Epidermal melanocyte (primary cell): ENCODE measurements around the gene LYZL4.

Experiments
- DNase-seq: peaks from one replicate; pipeline ENCODE4 v3.0.0; 2011; ENCODE audit warnings: low spot score; ENCODE audit not compliant: insufficient read length

LYZL4 gene

GRCh38 chr3:42410370-42411131, at the start of gene LYZL4:
Gene LYZL4 (minus strand): TSS chr3:42410610. CDS start chr3:42407251, 3,359 bp downstream.
- no peak for DNase-seq

GRCh38 chr3:42459151-42459550, 48.7 kb upstream of the LYZL4 start:
- DNase-seq: no peak

- DNase-seq: no peak
Observed at GRCh38 chr3:42456211-42456610, 45.8 kb upstream of the LYZL4 start.

- no peak for DNase-seq
Observed at GRCh38 chr3:42451546-42452230, 41.3 kb upstream of the LYZL4 start.

GRCh38 chr3:42451116-42451515, 40.7 kb upstream of the LYZL4 start:
- no peak for DNase-seq

GRCh38 chr3:42450567-42450966, 40.2 kb upstream of the LYZL4 start:
- no peak for DNase-seq

- no peak for DNase-seq
Observed at GRCh38 chr3:42447481-42447880, 37.1 kb upstream of the LYZL4 start.

- DNase-seq: no peak
Observed at GRCh38 chr3:42446111-42447050, 36.0 kb upstream of the LYZL4 start.

GRCh38 chr3:42443819-42444436, 33.5 kb upstream of the LYZL4 start:
- peak; percentile 79 for DNase-seq

- DNase-seq: no peak
Observed at GRCh38 chr3:42443292-42443691, 32.9 kb upstream of the LYZL4 start.

GRCh38 chr3:42442640-42443039, 32.2 kb upstream of the LYZL4 start:
- no peak for DNase-seq

GRCh38 chr3:42441791-42442190, 31.4 kb upstream of the LYZL4 start:
- DNase-seq: no peak

GRCh38 chr3:42440924-42441323, 30.5 kb upstream of the LYZL4 start:
- no peak for DNase-seq

GRCh38 chr3:42439261-42440115, 29.1 kb upstream of the LYZL4 start:
- DNase-seq: no peak

- DNase-seq: no peak
Observed at GRCh38 chr3:42438758-42439157, 28.3 kb upstream of the LYZL4 start.

- no peak for DNase-seq
Observed at GRCh38 chr3:42438193-42438592, 27.8 kb upstream of the LYZL4 start.

GRCh38 chr3:42434777-42435380, 24.5 kb upstream of the LYZL4 start:
- no peak for DNase-seq

- DNase-seq: no peak
Observed at GRCh38 chr3:42432485-42432884, 22.1 kb upstream of the LYZL4 start.

- DNase-seq: no peak
Observed at GRCh38 chr3:42430781-42431532, 20.5 kb upstream of the LYZL4 start.
